Non-pigmented ciliary epithelial cell (primary cell): ENCODE data around the gene STAT4.

Source experiments
- DNase-seq: peaks from one replicate; pipeline ENCODE4 v3.0.0-alpha.2; 2010; ENCODE audit warnings: low read depth

STAT4 gene

GRCh38 chr2:191145769-191146471, 4.9 kb downstream of the STAT4 start:
- DNase-seq: no peak

GRCh38 chr2:191144217-191144616, 6.6 kb downstream of the STAT4 start:
- DNase-seq: no peak

GRCh38 chr2:191143791-191144190, 7.0 kb downstream of the STAT4 start:
- no peak for DNase-seq

GRCh38 chr2:191128911-191129304, 21.9 kb downstream of the STAT4 start:
- no peak for DNase-seq

- DNase-seq: no peak
Measured at GRCh38 chr2:191128172-191128910, 22.5 kb downstream of the STAT4 start.

- DNase-seq: no peak
Measured at GRCh38 chr2:191127235-191127634, 23.6 kb downstream of the STAT4 start.

GRCh38 chr2:191126386-191127085, 24.3 kb downstream of the STAT4 start:
- DNase-seq: no peak

GRCh38 chr2:191125646-191126045, 25.1 kb downstream of the STAT4 start:
- no peak for DNase-seq

GRCh38 chr2:191122638-191123294, 28.0 kb downstream of the STAT4 start:
- no peak for DNase-seq

GRCh38 chr2:191117341-191117740, 33.5 kb downstream of the STAT4 start:
- DNase-seq: no peak

GRCh38 chr2:191115804-191116203, 35.0 kb downstream of the STAT4 start:
- no peak for DNase-seq

GRCh38 chr2:191115391-191115790, 35.4 kb downstream of the STAT4 start:
- DNase-seq: no peak

GRCh38 chr2:191114403-191114886, 36.3 kb downstream of the STAT4 start:
- DNase-seq: no peak

GRCh38 chr2:191113761-191114160, 37.0 kb downstream of the STAT4 start:
- no peak for DNase-seq

- no peak for DNase-seq
Measured at GRCh38 chr2:191112448-191112901, 38.3 kb downstream of the STAT4 start.

- DNase-seq: peak; percentile 22
Measured at GRCh38 chr2:191109888-191110287, 40.9 kb downstream of the STAT4 start.

GRCh38 chr2:191108331-191108730, 42.5 kb downstream of the STAT4 start:
- no peak for DNase-seq

GRCh38 chr2:191105082-191105481, 45.7 kb downstream of the STAT4 start:
- DNase-seq: no peak

GRCh38 chr2:191103774-191104173, 47.0 kb downstream of the STAT4 start:
- DNase-seq: no peak

GRCh38 chr2:191100216-191100615, 50.6 kb downstream of the STAT4 start:
- no peak for DNase-seq

GRCh38 chr2:191087311-191087710, 63.5 kb downstream of the STAT4 start:
- DNase-seq: no peak

- no peak for DNase-seq
Measured at GRCh38 chr2:191086706-191087105, 64.1 kb downstream of the STAT4 start.
